HPDE6-E6E7 (cell line): ENCODE data around the gene LIAS.
A peak's percentile ranks its signal among the peaks of the same experiment; 100 is the strongest.
"Not testable (repeated sequence)": the region's sequence is repeated elsewhere in the genome, so short reads cannot be mapped to it uniquely, and the experiment has no call there.

ENCODE experiments used
- DNase-seq: peaks from one replicate; pipeline ENCODE4 v3.0.0; 2011; ENCODE audit warnings: missing footprints; ENCODE audit errors: extremely low spot score

Gene LIAS

DNA sequence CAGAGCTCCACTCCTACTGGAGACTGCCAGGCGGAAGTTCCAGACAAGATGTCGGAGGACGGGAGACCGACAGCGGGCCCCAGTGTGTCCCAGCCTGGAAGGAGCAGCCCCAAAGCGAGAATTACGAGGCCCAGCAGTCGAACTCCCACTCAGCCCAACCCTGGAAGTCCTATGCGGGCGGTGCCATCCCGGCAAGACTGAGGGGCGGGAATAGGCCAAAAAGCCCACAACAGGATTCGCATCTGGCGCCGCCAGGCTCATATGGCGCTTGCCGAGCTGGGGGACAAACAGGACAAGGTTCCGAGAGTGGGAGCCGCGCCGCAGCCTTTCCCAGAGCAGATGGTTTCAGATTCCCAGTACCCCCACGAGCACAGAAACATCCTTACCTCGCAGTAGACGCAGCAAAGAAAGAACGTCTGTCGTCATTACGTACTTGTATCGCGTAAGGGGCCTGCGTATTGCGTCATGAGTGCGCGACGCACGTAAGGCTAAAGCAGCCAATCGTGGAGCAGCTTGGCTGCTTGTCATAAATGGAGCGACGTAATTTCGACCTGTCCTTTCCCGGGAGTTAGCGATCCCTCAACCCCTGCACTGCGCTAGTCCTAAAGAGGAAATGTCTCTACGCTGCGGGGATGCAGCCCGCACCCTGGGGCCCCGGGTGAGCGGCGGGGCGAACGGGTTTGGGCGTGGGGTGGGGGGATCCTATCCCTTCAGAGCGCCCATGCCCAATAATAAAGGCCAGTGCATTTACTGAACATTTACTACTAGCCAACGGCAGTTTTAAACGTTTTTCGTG, at the start of gene LIAS, which contains the start of gene RPL9:
Gene LIAS (plus strand): TSS at position 552 of the 796 bp plus-strand sequence. CDS start 62 bp downstream, at position 614.
Gene RPL9 (minus strand): TSS at position 418 of the 796 bp plus-strand sequence. CDS start 483 bp downstream, outside the sequence.
- peak; percentile 96 for DNase-seq

DNA sequence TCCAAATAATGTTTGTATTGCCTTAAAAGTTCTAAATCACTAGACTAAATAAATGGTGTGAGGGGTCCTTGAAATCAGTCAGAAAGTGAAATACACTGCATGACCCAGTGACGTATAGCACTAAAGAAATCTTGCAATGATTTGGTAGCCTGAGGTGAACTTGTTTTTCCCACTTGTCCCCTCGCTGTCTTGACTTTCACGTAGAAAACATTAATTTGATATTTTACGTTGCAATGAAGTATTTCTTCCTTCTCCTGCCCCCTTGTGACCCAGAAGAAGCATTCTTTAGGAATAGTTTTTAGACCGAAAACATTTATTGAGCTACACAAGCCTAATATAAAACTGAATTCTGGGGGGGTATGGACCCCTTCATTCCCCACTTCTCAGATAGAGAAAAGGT, 48.4 kb upstream of the LIAS start:
- DNase-seq: no peak

DNA sequence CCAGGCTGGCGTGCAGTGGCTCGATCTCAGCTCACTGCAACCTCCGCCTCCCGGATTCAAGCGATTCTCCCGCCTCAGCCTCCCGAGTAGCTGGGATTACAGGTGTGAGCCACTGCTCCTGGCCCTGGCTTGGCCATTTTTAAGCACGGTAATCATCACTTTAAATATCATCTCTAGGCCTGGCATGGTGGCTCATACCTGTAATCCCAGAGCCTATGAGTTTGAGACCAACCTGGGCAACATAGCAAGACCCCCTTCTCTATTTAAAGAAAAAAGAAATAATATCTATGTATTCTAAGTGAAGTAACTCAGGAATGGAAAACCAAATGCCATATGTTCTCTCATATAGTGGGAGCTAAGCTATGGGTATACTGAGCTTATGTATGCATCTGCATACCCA, 47.3 kb upstream of the LIAS start:
- DNase-seq: not testable (repeated sequence)

DNA sequence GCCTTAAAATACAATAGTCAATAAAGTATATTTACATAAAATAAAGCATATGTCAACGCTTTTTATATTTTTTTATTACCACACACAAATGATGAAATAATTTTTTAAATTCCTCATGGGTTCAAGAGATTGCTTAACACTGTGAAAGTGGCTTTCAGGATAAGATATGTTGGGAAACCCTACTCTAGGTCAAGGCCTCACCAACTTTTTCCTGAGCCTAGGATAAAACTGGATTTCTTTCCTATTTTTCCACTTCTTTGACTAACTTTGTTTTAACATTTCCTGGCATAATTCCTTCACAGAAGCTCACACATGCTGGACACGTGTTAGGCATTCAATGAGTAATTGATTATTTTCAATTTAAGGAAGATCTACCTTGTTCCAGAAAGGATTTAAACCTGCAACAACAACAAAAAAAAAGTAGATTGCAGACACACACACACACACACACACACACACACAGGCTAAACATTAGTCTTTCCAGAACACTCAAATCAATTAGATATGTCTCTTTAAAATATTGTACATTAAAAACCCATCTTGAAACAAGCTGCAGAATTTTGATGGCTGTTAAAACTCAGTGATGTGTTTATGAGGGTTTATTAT, 43.1 kb upstream of the LIAS start:
- no peak for DNase-seq

DNA sequence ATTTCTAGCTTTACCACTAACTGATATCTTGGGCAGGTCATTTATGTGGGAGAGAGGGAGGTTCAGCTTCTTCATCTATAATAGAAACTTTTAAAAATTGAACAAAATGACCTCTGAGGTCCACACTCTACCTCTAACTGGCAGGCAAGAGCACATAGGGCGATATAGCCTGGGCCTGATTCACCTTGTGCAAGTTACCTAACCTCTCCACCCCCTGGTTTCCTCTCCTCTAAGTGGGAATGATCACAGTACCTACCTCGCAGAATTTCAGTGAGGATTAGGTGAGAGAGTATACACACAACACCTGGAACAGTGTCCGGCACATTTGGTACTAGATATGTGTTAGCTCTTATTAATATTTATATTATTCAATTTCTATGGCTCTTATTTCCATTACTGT, 36.6 kb upstream of the LIAS start:
- DNase-seq: no peak

DNA sequence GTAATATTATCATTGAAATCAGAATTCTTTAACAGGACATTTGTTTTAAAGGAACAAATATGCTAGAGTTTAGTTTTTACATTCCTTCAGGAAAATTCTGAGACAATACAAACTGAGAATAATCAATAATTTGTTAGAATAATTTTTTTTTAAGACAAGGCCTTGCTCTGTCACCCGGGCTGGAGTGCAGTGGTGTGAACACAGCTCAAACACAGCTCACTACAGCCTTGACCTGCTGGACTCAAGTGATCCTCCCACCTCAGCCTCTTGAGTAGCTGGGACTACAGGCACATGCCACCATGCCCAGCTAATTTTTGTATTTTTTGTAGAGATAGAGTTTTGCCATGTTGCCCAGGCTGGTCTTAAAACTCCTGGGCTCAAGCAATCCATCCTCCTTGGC, 33.6 kb upstream of the LIAS start:
- DNase-seq: not testable (repeated sequence)

DNA sequence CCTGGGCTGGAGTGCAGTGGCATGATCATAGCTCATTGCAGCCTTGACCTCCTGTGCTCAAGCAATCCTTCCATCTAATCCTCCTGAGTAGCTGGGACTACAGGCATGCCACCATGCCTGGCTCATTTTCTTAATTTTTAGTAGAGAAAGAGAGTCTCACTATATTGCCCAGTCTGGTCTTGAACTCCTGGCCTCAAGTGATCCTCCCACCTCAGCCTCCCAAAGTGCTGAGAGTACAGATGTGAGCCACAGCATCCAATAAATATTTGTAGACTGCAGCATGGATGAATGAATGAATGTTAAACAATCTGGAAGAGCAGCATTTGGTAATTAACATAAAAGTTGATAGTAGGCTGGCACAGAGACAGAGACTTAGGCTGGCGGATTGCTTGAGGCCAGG, 32.1 kb upstream of the LIAS start:
- DNase-seq: no peak

DNA sequence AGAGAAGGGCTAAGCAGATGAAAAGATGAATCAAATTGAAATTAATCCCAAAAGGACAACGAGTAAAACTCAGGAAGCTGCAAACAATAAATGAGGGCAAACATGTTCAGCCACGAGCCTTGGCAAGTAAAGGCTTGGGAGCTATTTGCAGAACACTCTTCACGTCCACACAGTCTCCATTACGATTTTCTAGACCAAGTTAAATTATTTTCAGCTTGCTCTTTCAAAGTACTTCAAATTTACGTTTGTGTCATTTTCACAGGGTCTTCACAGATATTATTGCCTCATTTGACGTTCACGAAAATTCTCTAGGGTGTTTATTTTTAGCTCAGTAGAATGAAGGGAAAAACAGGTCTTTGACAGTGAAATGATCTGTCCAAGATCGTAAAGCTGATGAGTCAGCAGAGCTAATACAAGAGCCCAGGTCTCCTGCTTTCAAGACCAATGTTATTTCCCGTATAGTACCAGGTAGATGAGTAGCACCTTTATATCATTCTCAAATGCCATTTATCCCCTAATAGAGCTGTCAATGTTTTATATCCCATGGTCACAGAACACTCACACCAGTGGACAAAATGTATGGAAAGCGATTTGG, 31.2 kb upstream of the LIAS start:
- DNase-seq: peak; percentile 38

DNA sequence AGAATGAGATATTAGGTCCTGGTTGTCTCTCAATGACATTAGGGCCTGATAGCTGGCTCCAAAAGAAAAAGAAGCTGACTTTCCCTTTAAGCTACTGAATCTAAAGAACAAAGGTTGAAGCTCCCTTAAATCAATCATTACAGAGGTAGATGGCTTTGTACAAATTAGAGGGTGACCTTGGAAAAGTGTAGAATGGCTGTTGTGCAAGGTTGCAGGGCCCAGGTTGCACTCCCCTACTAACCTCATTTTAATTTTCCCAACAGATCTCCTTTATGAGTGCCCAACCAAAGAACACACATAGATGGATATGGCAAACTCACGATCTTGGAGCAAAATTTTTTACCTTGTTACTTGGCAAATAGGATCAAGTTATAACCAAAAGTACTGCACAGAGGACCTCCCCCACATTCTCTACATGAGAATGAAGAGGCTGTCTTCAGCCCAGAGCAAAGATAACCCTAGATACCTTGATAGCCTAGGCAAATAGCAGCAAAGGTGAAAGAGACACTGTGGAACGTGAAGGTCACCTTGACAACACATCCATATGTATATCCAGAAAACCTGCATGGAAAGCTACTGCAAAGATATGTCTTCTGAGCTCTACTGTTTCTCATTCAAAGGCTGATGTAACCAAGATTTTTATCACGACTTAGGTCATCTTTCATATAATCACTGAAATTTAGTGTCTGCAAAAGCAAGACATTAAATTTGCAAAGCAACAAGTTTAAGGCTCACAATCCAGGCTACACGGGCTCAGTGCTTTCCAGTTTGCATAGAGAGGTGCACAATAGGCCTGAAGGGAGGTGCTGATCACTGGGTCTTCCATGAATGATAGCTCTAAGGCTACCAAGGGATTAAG, 29.2 kb upstream of the LIAS start:
- DNase-seq: no peak

DNA sequence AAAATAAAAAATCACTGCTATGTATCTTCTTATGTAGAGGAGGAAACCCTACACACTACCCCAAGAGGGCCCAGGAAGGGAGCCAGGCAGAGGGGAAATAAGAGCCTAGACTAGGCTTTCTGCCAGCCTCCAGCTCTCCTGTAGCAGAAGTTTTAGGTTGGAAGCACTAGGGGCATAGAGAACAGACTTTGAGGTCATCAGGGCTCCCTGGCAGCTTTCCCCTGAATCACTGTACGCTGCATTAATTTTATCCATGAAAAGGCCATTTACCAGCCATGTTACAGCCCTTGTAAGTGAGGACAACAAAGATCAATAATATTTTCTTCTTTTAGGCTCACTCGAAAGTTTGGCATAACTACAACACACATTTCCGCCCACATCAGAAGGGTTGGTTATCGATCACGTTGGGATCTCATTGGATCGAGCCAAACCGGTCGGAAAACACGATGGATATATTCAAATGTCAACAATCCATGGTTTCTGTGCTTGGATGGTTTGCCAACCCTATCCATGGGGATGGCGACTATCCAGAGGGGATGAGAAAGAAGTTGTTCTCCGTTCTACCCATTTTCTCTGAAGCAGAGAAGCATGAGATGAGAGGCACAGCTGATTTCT, 24.9 kb upstream of the LIAS start:
- no peak for DNase-seq

DNA sequence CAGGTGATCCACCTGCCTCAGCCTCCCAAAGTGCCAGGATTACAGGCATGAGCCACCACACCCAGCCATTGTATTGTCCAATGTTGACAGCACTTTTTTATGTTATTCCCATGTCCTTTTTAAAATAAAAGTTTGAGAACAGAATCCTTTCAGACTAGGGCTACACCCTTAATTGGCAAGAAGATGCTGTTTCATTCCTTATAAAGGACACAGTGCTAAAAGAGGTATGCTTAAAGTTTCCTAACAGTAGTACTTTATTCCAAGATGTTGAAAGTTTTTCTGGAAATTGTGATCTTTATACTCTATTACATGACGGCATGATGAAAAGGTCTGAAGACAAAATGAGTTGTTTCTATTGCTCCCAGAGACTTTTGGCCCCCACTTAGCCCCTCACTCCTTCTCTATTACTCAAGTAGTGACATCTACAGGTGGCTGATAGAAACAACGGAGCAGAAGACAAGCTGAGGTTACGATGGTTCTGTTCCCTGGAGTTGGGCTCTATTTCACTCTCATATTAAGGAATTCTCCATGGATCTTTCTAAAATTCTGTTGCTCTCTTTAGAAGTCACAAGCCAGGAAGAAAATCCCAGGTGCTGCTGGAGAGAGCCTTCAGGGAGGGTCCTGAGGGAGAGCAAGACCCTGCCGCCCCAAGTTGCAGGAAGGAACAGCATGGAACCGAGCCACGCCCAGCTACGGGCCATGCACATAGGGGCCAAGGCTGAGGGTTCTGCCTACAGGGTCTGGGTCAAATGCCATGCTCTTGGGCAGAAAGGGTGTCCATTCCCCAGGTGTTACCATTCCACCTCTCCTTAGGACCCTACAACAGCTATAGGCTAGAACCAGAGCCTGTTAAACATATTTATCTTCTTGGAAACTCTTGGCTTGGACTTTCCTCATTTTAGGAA, 22.9 kb upstream of the LIAS start:
- no peak for DNase-seq

DNA sequence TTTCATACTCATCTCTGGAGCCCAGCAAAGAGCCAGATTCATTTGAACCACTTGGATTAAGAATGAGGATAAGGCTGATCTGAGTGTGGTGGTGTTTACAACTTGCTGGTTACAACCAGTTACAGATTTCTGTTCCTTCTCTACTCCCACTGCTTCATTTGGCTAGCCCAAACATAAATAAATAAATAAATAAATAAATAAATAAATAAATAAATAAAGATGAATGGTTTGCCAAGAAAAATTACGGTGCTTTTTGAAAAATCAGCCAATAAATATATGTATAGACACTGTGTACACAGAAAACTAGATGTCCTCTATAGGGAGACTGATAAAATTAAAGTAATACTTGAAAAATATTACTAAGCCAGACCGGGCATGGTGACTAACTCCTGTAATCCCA, 17.3 kb upstream of the LIAS start:
- DNase-seq: no peak

DNA sequence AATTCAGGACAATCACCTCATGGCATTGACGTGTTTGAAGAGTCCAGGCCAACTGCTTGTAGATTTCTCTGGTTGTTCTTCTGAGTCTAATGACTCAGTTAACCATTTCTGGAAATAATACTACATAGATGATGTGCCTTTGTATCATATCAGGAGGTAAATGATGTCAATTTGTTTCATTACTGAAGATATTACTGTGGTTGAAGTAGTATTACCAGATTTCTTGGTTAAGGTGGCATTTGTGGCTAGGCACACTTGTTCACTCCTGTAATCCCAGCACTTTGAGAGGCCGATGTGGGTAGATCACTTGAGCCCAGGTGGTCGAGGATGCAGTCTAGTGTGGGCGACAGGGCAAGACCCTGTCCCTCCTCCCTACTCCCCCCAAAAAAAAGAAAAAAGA, 15.9 kb upstream of the LIAS start:
- no peak for DNase-seq

DNA sequence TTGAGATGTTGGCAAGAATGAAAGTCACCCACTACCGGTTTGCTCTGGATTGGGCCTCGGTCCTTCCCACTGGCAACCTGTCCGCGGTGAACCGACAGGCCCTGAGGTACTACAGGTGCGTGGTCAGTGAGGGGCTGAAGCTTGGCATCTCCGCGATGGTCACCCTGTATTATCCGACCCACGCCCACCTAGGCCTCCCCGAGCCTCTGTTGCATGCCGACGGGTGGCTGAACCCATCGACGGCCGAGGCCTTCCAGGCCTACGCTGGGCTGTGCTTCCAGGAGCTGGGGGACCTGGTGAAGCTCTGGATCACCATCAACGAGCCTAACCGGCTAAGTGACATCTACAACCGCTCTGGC, 12.4 kb upstream of the LIAS start:
- DNase-seq: no peak

DNA sequence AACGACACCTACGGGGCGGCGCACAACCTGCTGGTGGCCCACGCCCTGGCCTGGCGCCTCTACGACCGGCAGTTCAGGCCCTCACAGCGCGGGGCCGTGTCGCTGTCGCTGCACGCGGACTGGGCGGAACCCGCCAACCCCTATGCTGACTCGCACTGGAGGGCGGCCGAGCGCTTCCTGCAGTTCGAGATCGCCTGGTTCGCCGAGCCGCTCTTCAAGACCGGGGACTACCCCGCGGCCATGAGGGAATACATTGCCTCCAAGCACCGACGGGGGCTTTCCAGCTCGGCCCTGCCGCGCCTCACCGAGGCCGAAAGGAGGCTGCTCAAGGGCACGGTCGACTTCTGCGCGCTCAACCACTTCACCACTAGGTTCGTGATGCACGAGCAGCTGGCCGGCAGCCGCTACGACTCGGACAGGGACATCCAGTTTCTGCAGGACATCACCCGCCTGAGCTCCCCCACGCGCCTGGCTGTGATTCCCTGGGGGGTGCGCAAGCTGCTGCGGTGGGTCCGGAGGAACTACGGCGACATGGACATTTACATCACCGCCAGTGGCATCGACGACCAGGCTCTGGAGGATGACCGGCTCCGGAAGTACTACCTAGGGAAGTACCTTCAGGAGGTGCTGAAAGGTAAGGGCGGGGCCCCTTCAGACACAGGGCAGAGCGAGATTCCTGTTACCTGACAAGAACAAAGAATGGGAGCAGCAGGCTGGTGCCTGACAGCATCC, 11.8 kb upstream of the LIAS start:
- peak; percentile 29 for DNase-seq

DNA sequence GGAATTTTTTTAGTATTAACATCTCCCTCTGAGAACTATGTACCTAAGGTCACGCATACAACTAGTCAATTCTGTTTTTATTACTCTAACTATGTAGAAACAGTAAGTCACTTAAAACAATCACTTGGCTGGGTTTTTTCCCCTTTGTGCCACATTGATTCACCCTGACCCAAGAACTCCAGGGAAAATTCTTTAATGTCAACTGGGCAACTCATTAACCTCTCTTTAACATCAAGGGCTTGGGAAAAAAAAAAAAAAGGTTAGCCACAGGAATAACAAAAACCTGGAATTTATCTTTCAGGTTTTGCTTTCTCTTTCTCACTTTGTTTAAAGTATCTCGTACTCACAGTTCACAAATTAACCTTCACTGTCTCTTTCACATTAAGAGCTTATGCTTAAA, 8.2 kb upstream of the LIAS start:
- DNase-seq: no peak

DNA sequence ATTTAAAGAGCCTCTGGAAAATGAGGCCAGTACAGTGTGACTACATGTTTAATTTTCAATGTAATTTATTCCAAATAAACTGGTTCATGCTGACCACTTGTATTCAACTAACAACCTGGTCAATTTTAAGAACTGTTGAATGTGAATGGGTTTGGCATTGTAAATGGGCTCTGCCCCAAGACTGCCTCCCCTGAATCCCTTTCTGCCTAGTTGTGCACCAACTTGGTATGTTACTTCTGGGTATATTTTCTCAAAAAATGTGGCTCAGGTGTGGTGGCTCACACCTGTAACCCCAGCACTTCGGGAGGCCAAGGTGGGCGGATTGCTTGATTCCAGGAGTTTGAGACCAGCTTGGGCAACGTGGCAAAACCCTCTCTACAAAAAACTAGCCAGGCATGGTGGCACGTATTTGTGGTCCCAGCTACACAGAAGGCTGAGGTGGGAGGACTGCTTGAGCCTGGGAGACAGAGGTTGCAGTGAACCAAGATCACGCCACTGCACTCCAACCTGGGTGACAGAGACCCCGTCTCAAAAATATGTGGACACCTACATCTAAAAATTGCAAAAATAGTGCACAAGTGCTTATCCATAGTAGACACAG, 7.3 kb upstream of the LIAS start:
- no peak for DNase-seq

DNA sequence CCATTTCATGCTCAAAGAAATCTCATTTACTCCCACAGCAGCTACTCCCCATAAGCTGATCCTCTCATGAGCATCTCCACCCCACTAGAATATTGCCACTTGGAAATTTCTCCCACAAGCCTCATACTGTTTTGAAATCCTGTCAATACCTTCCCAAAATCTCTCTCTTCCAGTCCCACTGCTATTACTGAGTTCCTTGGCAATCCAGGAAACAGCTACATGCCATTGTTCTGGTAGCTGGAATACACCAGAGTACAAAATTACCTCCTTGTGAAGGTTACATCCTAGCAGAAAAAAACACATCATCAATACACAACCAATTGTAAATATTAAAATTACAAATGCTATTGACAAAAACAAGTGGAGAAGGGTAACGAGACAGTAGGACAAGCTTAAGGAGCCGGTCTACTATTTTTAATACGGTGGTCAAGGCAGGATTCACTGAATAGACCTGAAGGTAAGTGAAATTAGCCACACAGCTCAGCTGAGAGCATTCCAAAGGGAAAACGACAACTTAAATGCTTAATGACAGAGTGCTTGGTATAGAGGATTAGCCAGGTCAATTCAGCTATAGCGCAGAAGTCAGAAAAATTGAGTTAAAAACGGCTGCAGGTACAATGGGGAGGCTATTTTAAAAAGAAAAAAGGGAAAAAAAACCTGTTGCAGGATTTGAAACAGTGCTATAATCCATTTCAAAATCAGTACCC, 6.5 kb upstream of the LIAS start:
- DNase-seq: no peak
